H1 (cell line): ENCODE results near the gene EFR3B. TPM values are rescaled to one million over a fixed set of nuclear protein-coding genes. Genes with fewer than 3 reads are reported as not detected.

Experiments
- CHD1 ChIP-seq: IDR thresholded peaks from 2 replicates; pipeline ENCODE4 v1.6.1; 2012; ENCODE audit warnings: low read depth, low read length, improper control_type of control experiment
- CHD2 ChIP-seq: IDR thresholded peaks from 2 replicates; pipeline ENCODE4 v1.6.1; 2012; ENCODE audit warnings: low read length, improper control_type of control experiment
- EGR1 ChIP-seq: IDR thresholded peaks from 2 replicates; pipeline ENCODE4 v1.6.1; 2011; ENCODE audit warnings: low read depth, low read length, borderline replicate concordance
- JUN ChIP-seq: IDR thresholded peaks from 2 replicates; pipeline ENCODE4 v1.6.1; 2011; ENCODE audit warnings: low read depth, mild to moderate bottlenecking, improper control_type of control experiment, low read length
- KDM5A ChIP-seq: fragments of 200-600 bp; IDR thresholded peaks from 2 replicates; pipeline ENCODE4 v1.7.1; 2012; ENCODE audit warnings: mild to moderate bottlenecking, low read length, inconsistent platforms, mixed read lengths
- TAF1 ChIP-seq: IDR thresholded peaks from 2 replicates; pipeline ENCODE4 v1.6.1; 2011; ENCODE audit warnings: mild to moderate bottlenecking, low read depth, low read length
- polyA plus RNA-seq, 7 experiments: library from polyadenylated mRNA; depleted of rRNA in 3 of 7; stranded (reverse) in 5 of 7; unstranded in 2 of 7; fragments of >200 nt in 5 of 7; fragments of 200-250 nt in 2 of 7; gene quantifications; 1 replicate in 5 of 7; 2 replicates in 1 of 7; 4 replicates in 1 of 7; pipeline versions ENCODE4 v1.2.1 to v1.2.3, GENCODE V29; 2011 to 2013; ENCODE audit warnings: missing spikeins in 2 of 7, mixed read lengths in 2 of 7
- total RNA-seq: library from RNA; stranded (reverse); fragmentation: NEBNext Ultra II Directional; extraction: Animal tissue kit (Norgen Biotek cat#: 25700); gene quantifications from 2 replicates; pipeline ENCODE4 v1.2.1, GENCODE V29; 2021
- TF ChIP-seq, protein P1 (sequence below): fragments of 300-600 bp; sonication (generic); IDR thresholded peaks from 2 replicates; pipeline ENCODE4 v1.7.1; 2012; ENCODE audit warnings: low read length, moderate library complexity, mild to moderate bottlenecking, inconsistent platforms; ENCODE audit not compliant: insufficient replicate concordance
- TF ChIP-seq, protein P2 (sequence below): IDR thresholded peaks from 2 replicates; pipeline ENCODE4 v1.6.1; 2011; ENCODE audit warnings: low read depth, mild to moderate bottlenecking, low read length; ENCODE audit not compliant: insufficient read depth
- TF ChIP-seq, protein P3 (sequence below): IDR thresholded peaks from 2 replicates; pipeline ENCODE4 v1.6.1; 2012; ENCODE audit warnings: inconsistent platforms

EFR3B gene
- total and polyA plus RNA-seq, 2 of the 8 experiments (the other 6 are each of a cell fraction or from before 2014, with no cell fraction given), result 3.4 to 9.6 TPM

DNA sequence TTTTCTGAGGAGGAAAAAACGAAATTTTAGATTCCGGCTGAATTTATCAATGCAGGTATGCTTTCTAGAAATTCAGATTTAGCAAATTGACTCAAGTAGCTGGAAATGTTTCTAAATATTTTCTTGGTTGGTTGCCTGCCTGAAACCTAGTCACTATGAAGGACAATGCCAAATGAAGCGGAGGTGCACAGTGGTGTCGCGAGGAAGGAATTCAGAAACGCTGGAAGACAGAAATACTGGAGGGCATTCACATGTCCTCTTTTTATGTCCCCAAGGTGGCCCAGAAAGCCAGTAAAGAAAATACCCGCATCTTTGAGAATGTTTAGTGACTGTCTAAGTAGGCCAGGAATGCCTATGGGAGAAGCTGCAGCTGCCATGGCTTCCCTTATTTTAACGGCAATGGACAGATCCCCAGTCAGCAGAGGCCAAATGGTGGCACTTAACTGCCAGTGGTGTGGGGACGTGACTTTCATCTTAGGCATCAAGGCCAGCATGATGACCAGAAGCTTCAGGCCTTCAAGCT is 15.8 kb upstream of the EFR3B start (continued):
- TF ChIP-seq, protein P1, sequence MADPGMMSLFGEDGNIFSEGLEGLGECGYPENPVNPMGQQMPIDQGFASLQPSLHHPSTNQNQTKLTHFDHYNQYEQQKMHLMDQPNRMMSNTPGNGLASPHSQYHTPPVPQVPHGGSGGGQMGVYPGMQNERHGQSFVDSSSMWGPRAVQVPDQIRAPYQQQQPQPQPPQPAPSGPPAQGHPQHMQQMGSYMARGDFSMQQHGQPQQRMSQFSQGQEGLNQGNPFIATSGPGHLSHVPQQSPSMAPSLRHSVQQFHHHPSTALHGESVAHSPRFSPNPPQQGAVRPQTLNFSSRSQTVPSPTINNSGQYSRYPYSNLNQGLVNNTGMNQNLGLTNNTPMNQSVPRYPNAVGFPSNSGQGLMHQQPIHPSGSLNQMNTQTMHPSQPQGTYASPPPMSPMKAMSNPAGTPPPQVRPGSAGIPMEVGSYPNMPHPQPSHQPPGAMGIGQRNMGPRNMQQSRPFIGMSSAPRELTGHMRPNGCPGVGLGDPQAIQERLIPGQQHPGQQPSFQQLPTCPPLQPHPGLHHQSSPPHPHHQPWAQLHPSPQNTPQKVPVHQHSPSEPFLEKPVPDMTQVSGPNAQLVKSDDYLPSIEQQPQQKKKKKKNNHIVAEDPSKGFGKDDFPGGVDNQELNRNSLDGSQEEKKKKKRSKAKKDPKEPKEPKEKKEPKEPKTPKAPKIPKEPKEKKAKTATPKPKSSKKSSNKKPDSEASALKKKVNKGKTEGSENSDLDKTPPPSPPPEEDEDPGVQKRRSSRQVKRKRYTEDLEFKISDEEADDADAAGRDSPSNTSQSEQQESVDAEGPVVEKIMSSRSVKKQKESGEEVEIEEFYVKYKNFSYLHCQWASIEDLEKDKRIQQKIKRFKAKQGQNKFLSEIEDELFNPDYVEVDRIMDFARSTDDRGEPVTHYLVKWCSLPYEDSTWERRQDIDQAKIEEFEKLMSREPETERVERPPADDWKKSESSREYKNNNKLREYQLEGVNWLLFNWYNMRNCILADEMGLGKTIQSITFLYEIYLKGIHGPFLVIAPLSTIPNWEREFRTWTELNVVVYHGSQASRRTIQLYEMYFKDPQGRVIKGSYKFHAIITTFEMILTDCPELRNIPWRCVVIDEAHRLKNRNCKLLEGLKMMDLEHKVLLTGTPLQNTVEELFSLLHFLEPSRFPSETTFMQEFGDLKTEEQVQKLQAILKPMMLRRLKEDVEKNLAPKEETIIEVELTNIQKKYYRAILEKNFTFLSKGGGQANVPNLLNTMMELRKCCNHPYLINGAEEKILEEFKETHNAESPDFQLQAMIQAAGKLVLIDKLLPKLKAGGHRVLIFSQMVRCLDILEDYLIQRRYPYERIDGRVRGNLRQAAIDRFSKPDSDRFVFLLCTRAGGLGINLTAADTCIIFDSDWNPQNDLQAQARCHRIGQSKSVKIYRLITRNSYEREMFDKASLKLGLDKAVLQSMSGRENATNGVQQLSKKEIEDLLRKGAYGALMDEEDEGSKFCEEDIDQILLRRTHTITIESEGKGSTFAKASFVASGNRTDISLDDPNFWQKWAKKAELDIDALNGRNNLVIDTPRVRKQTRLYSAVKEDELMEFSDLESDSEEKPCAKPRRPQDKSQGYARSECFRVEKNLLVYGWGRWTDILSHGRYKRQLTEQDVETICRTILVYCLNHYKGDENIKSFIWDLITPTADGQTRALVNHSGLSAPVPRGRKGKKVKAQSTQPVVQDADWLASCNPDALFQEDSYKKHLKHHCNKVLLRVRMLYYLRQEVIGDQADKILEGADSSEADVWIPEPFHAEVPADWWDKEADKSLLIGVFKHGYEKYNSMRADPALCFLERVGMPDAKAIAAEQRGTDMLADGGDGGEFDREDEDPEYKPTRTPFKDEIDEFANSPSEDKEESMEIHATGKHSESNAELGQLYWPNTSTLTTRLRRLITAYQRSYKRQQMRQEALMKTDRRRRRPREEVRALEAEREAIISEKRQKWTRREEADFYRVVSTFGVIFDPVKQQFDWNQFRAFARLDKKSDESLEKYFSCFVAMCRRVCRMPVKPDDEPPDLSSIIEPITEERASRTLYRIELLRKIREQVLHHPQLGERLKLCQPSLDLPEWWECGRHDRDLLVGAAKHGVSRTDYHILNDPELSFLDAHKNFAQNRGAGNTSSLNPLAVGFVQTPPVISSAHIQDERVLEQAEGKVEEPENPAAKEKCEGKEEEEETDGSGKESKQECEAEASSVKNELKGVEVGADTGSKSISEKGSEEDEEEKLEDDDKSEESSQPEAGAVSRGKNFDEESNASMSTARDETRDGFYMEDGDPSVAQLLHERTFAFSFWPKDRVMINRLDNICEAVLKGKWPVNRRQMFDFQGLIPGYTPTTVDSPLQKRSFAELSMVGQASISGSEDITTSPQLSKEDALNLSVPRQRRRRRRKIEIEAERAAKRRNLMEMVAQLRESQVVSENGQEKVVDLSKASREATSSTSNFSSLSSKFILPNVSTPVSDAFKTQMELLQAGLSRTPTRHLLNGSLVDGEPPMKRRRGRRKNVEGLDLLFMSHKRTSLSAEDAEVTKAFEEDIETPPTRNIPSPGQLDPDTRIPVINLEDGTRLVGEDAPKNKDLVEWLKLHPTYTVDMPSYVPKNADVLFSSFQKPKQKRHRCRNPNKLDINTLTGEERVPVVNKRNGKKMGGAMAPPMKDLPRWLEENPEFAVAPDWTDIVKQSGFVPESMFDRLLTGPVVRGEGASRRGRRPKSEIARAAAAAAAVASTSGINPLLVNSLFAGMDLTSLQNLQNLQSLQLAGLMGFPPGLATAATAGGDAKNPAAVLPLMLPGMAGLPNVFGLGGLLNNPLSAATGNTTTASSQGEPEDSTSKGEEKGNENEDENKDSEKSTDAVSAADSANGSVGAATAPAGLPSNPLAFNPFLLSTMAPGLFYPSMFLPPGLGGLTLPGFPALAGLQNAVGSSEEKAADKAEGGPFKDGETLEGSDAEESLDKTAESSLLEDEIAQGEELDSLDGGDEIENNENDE, result no peak
- no peak for TF ChIP-seq EGR1
- TF ChIP-seq JUN, result no peak
- no peak for TF ChIP-seq TAF1
- TF ChIP-seq, protein P2, sequence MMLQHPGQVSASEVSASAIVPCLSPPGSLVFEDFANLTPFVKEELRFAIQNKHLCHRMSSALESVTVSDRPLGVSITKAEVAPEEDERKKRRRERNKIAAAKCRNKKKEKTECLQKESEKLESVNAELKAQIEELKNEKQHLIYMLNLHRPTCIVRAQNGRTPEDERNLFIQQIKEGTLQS, result no peak
- no peak for TF ChIP-seq KDM5A
- TF ChIP-seq, protein P3, sequence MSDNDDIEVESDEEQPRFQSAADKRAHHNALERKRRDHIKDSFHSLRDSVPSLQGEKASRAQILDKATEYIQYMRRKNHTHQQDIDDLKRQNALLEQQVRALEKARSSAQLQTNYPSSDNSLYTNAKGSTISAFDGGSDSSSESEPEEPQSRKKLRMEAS, result no peak
- no peak for TF ChIP-seq CHD2
- TF ChIP-seq CHD1, result no peak
